ENCODE data around the gene A2M. TPM values are rescaled to one million over a fixed set of nuclear protein-coding genes. Genes with fewer than 3 reads are reported as not detected.

Gene A2M
- total RNA-seq, 2 donors from 2014 or later: 0.66 TPM; not detected in 1

DNA sequence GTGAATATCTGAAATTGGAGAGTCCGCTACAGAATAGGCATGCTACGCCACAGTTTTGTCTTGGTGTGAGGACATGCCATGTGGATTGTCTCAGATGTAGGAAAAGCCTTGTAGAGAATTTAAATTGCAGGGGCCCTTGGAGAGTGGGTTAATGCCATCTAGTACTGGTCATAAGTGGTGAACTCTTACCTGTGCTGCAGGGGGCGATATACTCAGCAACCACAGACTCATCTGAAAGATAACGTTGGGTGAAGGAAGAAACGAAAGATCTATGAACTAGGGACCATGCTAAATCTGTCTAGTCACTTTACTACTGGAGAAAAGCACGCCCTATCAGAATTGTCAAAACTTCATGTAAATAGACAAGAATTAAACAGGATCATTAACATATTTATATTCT, 33.7 kb upstream of the A2M start:
- H3K27me3 Mint-ChIP-seq (ENCODE audit: insufficient read depth): peaks cover 41% of the 10 kb centered on the region
- WGBS, 2 experiments (ENCODE audit: insufficient coverage in 1 of 2, insufficient read length in 1 of 2): 77 to 78% methylated on average over 5 to 6 of the region's 6 CpGs
- no peak overlapping the region for H3K27ac Mint-ChIP-seq
- no peak overlapping the region for H3K4me3 Mint-ChIP-seq
- H3K27ac ChIP-seq (ENCODE audit: low read depth, low read length): no peak overlapping the region
- H3K4me1 Mint-ChIP-seq: peaks cover 11% of the 10 kb centered on the region
- H3K9me3 Mint-ChIP-seq: peaks cover 17% of the 10 kb centered on the region
- H3K4me3 ChIP-seq (ENCODE audit: low read length): no peak overlapping the region
- H3K9me3 ChIP-seq (ENCODE audit: control insufficient read depth, low read length): peaks cover 8% of the 10 kb centered on the region
- H3K36me3 ChIP-seq (ENCODE audit: control insufficient read depth, insufficient read depth, low read length): no peaks in the 10 kb centered on the region
- H3K4me1 ChIP-seq (ENCODE audit: control insufficient read depth, insufficient read depth, low read length): no peaks in the 10 kb centered on the region
- peak; percentile 81 for DNase-seq
- H3K36me3 Mint-ChIP-seq (ENCODE audit: low read depth): peaks cover 3% of the 10 kb centered on the region
- TF ChIP-seq, protein P1, sequence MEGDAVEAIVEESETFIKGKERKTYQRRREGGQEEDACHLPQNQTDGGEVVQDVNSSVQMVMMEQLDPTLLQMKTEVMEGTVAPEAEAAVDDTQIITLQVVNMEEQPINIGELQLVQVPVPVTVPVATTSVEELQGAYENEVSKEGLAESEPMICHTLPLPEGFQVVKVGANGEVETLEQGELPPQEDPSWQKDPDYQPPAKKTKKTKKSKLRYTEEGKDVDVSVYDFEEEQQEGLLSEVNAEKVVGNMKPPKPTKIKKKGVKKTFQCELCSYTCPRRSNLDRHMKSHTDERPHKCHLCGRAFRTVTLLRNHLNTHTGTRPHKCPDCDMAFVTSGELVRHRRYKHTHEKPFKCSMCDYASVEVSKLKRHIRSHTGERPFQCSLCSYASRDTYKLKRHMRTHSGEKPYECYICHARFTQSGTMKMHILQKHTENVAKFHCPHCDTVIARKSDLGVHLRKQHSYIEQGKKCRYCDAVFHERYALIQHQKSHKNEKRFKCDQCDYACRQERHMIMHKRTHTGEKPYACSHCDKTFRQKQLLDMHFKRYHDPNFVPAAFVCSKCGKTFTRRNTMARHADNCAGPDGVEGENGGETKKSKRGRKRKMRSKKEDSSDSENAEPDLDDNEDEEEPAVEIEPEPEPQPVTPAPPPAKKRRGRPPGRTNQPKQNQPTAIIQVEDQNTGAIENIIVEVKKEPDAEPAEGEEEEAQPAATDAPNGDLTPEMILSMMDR (conservative IDR thresholded peaks at IDR 0.05): peak; percentile 99
- no peaks in the 10 kb centered on the region for H3K27me3 ChIP-seq (ENCODE audit: control insufficient read depth, insufficient read depth, low read length, poor library complexity, severe bottlenecking)
- H3K9ac ChIP-seq (ENCODE audit: extremely low read depth, low read length, poor library complexity, severe bottlenecking): no peak overlapping the region

DNA sequence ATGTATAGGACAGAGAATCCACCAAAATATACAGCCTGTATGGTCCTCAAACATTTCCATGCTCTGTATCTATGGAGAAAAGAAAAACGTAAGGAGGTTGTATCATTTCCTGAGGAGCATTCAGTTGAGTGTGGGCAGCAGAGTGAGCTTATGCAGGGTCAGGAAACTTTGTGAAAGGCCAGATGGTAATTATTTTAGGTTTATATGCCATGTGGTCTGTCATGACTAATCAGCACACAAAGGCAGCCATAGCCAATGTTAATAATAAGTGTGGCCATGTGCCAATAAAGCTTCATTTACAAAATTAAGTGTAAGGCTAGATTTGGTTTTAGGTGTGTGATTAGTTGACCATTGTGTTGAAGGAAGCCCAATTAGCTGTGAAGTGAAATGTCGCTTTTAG, 33.2 kb upstream of the A2M start:
- TF ChIP-seq, protein P1 (conservative IDR thresholded peaks at IDR 0.05): no peak
- no peak for DNase-seq
- peaks cover 13% of the 10 kb centered on the region for H3K9me3 ChIP-seq (ENCODE audit: control insufficient read depth, low read length)
- Mint-ChIP-seq H3K4me3 (no peak overlapping the region), H3K9me3 (peaks cover 22% of the 10 kb centered on the region), H3K27me3 (ENCODE audit: insufficient read depth) (peaks cover 36% of the 10 kb centered on the region), H3K27ac (no peak overlapping the region), H3K36me3 (ENCODE audit: low read depth) (peaks cover 4% of the 10 kb centered on the region), H3K4me1 (peaks cover 11% of the 10 kb centered on the region)
- H3K4me3 ChIP-seq (ENCODE audit: low read length): no peak overlapping the region
- no peaks in the 10 kb centered on the region for H3K36me3 ChIP-seq (ENCODE audit: control insufficient read depth, insufficient read depth, low read length)
- no peak overlapping the region for H3K9ac ChIP-seq (ENCODE audit: extremely low read depth, low read length, poor library complexity, severe bottlenecking)
- H3K27ac ChIP-seq (ENCODE audit: low read depth, low read length): no peak overlapping the region
- no peaks in the 10 kb centered on the region for H3K27me3 ChIP-seq (ENCODE audit: control insufficient read depth, insufficient read depth, low read length, poor library complexity, severe bottlenecking)
- whole genome bisulfite sequencing, 2 experiments (ENCODE audit: insufficient coverage in 1 of 2, insufficient read length in 1 of 2): 85 to 87% methylated on average over 2 of the region's 2 CpGs
- no peaks in the 10 kb centered on the region for H3K4me1 ChIP-seq (ENCODE audit: control insufficient read depth, insufficient read depth, low read length)

DNA sequence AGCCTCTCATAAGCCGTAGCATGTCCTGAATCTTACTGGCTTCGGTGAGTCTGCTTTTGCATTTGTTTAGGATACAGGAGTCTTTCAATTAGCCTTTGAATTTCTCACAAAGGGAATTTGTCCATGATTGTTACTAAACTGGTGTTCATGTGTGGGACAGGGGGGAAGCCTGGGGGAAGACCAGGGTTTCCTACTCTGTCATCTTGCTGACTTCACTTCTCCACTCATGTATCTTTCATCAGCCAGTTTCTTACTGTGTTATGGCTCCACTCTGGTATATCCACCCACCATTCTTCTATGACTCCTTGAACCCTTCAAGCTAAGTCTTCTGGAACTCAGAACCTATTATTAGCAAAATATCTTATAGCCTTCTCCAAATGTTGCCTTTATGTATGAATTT, 31.7 kb upstream of the A2M start:
- Mint-ChIP-seq H3K4me1 (peaks cover 11% of the 10 kb centered on the region), H3K9me3 (peaks cover 36% of the 10 kb centered on the region), H3K27me3 (ENCODE audit: insufficient read depth) (peaks cover 32% of the 10 kb centered on the region), H3K36me3 (ENCODE audit: low read depth) (peaks cover 5% of the 10 kb centered on the region), H3K4me3 (no peak overlapping the region), H3K27ac (no peak overlapping the region)
- Histone ChIP-seq H3K27me3 (ENCODE audit: control insufficient read depth, insufficient read depth, low read length, poor library complexity, severe bottlenecking) (no peaks in the 10 kb centered on the region), H3K4me3 (ENCODE audit: low read length) (no peak overlapping the region), H3K9me3 (ENCODE audit: control insufficient read depth, low read length) (peaks cover 17% of the 10 kb centered on the region), H3K4me1 (ENCODE audit: control insufficient read depth, insufficient read depth, low read length) (no peaks in the 10 kb centered on the region), H3K9ac (ENCODE audit: extremely low read depth, low read length, poor library complexity, severe bottlenecking) (no peak overlapping the region), H3K36me3 (ENCODE audit: control insufficient read depth, insufficient read depth, low read length) (no peaks in the 10 kb centered on the region), H3K27ac (ENCODE audit: low read depth, low read length) (no peak overlapping the region)
- WGBS, 2 experiments (ENCODE audit: insufficient coverage in 1 of 2, insufficient read length in 1 of 2): 97 to 100% methylated on average over 1 to 2 of the region's 2 CpGs
- DNase-seq: no peak
- TF ChIP-seq, protein P1 (conservative IDR thresholded peaks at IDR 0.05): no peak

Data from endodermal cell (in vitro differentiated cells).